Endothelial cell of umbilical vein (primary cell): ENCODE data around the gene BRME1. TPM values are rescaled to one million over a fixed set of nuclear protein-coding genes. Genes with fewer than 3 reads are reported as not detected.

Experiments used
- BruUV-seq: library from RNA; stranded (reverse); fragments of 400-500 nt; replicated peaks from 2 replicates; lab custom pipeline; 2021; lab: Mats Ljungman, UMichigan
- CTCF ChIA-PET: fragments of 300-600, 350-600 bp; sonication (Branson Sonifier 250); formaldehyde crosslinking; loops from one replicate; lab custom pipeline; 2021; ENCODE audit warnings: antibody characterized with exemption, inconsistent platforms; lab: Charles Lee
- POLR2A ChIA-PET: fragments of 300-600, 350-600 bp; sonication (Branson Sonifier 250); formaldehyde crosslinking; loops from one replicate; lab custom pipeline; 2021; ENCODE audit warnings: antibody characterized with exemption, inconsistent platforms; lab: Charles Lee
- DNase-seq: peaks from one replicate; pipeline ENCODE4 v3.0.0-alpha.2; 2011; ENCODE audit warnings: low read depth, low spot score
- FAIRE-seq: peaks from 2 replicates; lab custom pipeline; 2011; peaks lifted over from hg19 to GRCh38; lab: Jason Lieb, UNC
- H2AFZ ChIP-seq: 2 replicates; pipeline ENCODE4 v1.6.0; 2012; ENCODE audit warnings: low read depth, low read length, control low read depth, inconsistent platforms
- H3K27ac ChIP-seq: 2 replicates; pipeline ENCODE4 v1.5.1; 2011; ENCODE audit warnings: low read depth, mild to moderate bottlenecking, control low read depth, low read length, moderate library complexity; ENCODE audit not compliant: insufficient read depth
- H3K27me3 ChIP-seq, 2 experiments: 2 replicates each; pipeline versions ENCODE4 v1.6.0 to v1.6.1; 2011; ENCODE audit warnings: low read length in 2 of 2, mixed read lengths in 1 of 2; ENCODE audit not compliant: control insufficient read depth in 2 of 2, insufficient read depth in 2 of 2
- H3K36me3 ChIP-seq, 2 experiments: 2 replicates in 1 of 2; 3 replicates in 1 of 2; pipeline ENCODE4 v1.5.1; 2011; ENCODE audit warnings: low read length in 2 of 2, mild to moderate bottlenecking in 1 of 2, moderate library complexity in 1 of 2; ENCODE audit not compliant: control insufficient read depth in 2 of 2, insufficient read depth in 2 of 2; ENCODE audit errors: extremely low read depth in 1 of 2
- H3K4me1 ChIP-seq: 3 replicates; pipeline ENCODE4 v1.5.1; 2011; ENCODE audit warnings: mild to moderate bottlenecking, low read length; ENCODE audit not compliant: control insufficient read depth, insufficient read depth; ENCODE audit errors: extremely low read depth
- H3K4me2 ChIP-seq: 2 replicates; pipeline ENCODE4 v1.6.1; 2011; ENCODE audit warnings: low read length, control low read depth, mixed read lengths; ENCODE audit not compliant: insufficient read depth
- H3K4me3 ChIP-seq, 3 experiments: fragments of 200-600 bp in 1 of 3; sonication (generic), shearing (Covaris generic) in 1 of 3; replicated peaks in 1 of 3; 2 replicates each; pipeline ENCODE4 v1.5.1; 2011 to 2016; ENCODE audit warnings: control low read depth in 3 of 3, low read length in 3 of 3, mild to moderate bottlenecking in 2 of 3, inconsistent platforms in 1 of 3, low read depth in 1 of 3, moderate library complexity in 1 of 3; ENCODE audit not compliant: insufficient read depth in 1 of 3
- H3K79me2 ChIP-seq: 2 replicates; pipeline ENCODE4 v1.6.0; 2012; ENCODE audit warnings: low read length, inconsistent platforms; ENCODE audit not compliant: control insufficient read depth, insufficient read depth
- H3K9ac ChIP-seq: replicated peaks from 2 replicates; pipeline ENCODE3; 2011; ENCODE audit warnings: low read length, control low read depth; ENCODE audit not compliant: insufficient read depth; ENCODE audit errors: extremely low read depth
- H3K9me1 ChIP-seq: replicated peaks from 3 replicates; pipeline ENCODE4 v1.6.0; 2011; ENCODE audit warnings: mild to moderate bottlenecking, low read length; ENCODE audit not compliant: control insufficient read depth, insufficient read depth; ENCODE audit errors: extremely low read depth
- H3K9me3 ChIP-seq: replicated peaks from 2 replicates; pipeline ENCODE4 v1.5.1; 2012; ENCODE audit warnings: low read length, inconsistent platforms; ENCODE audit not compliant: control insufficient read depth, insufficient read depth
- H4K20me1 ChIP-seq: replicated peaks from 2 replicates; pipeline ENCODE3; 2011; ENCODE audit warnings: mild to moderate bottlenecking, low read length; ENCODE audit not compliant: control insufficient read depth, insufficient read depth; ENCODE audit errors: extremely low read depth
- CTCF ChIP-seq, 2 donors: IDR thresholded peaks; 1 replicate in 1 of 2; 2 replicates in 1 of 2; pipeline ENCODE4 v1.5.1; 2011; ENCODE audit warnings: low read length in 2 of 2, mild to moderate bottlenecking in 2 of 2, moderate library complexity in 2 of 2, control low read depth in 1 of 2, inconsistent platforms in 1 of 2, low read depth in 1 of 2; ENCODE audit not compliant: insufficient read depth in 1 of 2; ENCODE audit errors: extremely low read depth in 1 of 2
- EZH2 ChIP-seq: IDR thresholded peaks from 2 replicates; pipeline ENCODE4 v1.6.1; 2012; ENCODE audit warnings: borderline replicate concordance, low read depth, mild to moderate bottlenecking, moderate library complexity, low read length, inconsistent platforms; ENCODE audit not compliant: severe bottlenecking
- FOS ChIP-seq: IDR thresholded peaks from 2 replicates; pipeline ENCODE4 v1.6.1; 2011; ENCODE audit warnings: mild to moderate bottlenecking, low read length, moderate library complexity, borderline replicate concordance; ENCODE audit not compliant: insufficient read depth
- GATA2 ChIP-seq: IDR thresholded peaks from 2 replicates; pipeline ENCODE4 v1.7.0; 2011; ENCODE audit warnings: low read depth, mild to moderate bottlenecking, moderate library complexity, mixed read lengths, low read length; ENCODE audit not compliant: insufficient read length, insufficient read depth
- JUN ChIP-seq: IDR thresholded peaks from 2 replicates; pipeline ENCODE4 v1.6.1; 2011; ENCODE audit warnings: borderline replicate concordance, low read depth; ENCODE audit not compliant: insufficient read length, insufficient read depth
- MAX ChIP-seq: IDR thresholded peaks from 2 replicates; pipeline ENCODE4 v1.6.1; 2011; ENCODE audit not compliant: insufficient read depth, insufficient read length
- MYC ChIP-seq: IDR thresholded peaks from one replicate; pipeline ENCODE4 v1.6.1; 2011; ENCODE audit warnings: mild to moderate bottlenecking, low read depth, low read length
- POLR2A ChIP-seq: IDR thresholded peaks from 2 replicates; pipeline ENCODE4 v1.6.1; 2012; ENCODE audit warnings: low read depth, mild to moderate bottlenecking, control low read depth, low read length
- POLR2AphosphoS5 ChIP-seq: IDR thresholded peaks from 2 replicates; pipeline ENCODE4 v1.6.1; 2012; ENCODE audit warnings: low read depth, mild to moderate bottlenecking, control low read depth, low read length, moderate library complexity; ENCODE audit not compliant: insufficient read depth
- dilution Hi-C: fragments of 300-500 bp; cut with MboI; formaldehyde crosslinking; loops from one replicate; pipeline ENCODE4 v1.15.0; 2019; ENCODE audit warnings: low sequenced_read_pairs; ENCODE audit not compliant: extremely low pct_ligation_motif_present
- intact Hi-C: fragments of 100-400 bp; cut with micrococcal nuclease; formaldehyde crosslinking; loops from one replicate; pipeline ENCODE4 v1.10.0; 2022
- polyA plus RNA-seq, 4 experiments: library from polyadenylated mRNA; depleted of rRNA in 3 of 4; stranded (reverse) in 3 of 4; unstranded in 1 of 4; fragments of >200 nt; gene quantifications; 2 replicates each; pipeline versions ENCODE4 v1.2.1 to v1.2.3, GENCODE V29; 2011 to 2012; ENCODE audit warnings: missing spikeins in 1 of 4
- total RNA-seq: library from RNA; stranded (reverse); gene quantifications from 2 replicates; pipeline ENCODE4 v1.2.3, GENCODE V29; 2021

Gene BRME1
- total and polyA plus RNA-seq, 2 donors (not counting 3 experiments of a cell fraction or from before 2014, with no cell fraction given): 0.69 to 2.5 TPM

- Histone ChIP-seq H3K9me3 (no peaks in the 10 kb centered on the region), H3K9me1 (no peaks in the 10 kb centered on the region), H3K9ac (peak overlapping the region; percentile 97), H3K4me3 (peak overlapping the region; percentile 38 to 82 (median 79)), H3K79me2 (peaks cover 67% of the 10 kb centered on the region), H4K20me1 (no peaks in the 10 kb centered on the region), H2AFZ (no peak overlapping the region), H3K27ac (peak overlapping the region; percentile 94), H3K4me2 (peak overlapping the region; percentile 58), H3K4me1 (peaks cover 38% of the 10 kb centered on the region), H3K36me3 (peaks cover 3 to 8% of the 10 kb centered on the region in 2 experiments), H3K27me3 (no peaks in the 10 kb centered on the region)
- DNase-seq (peak; percentile 47), FAIRE-seq (peak; percentile 65)
- CTCF ChIA-PET: interaction anchor here (0.5 to 4.3 kb wide), 4 partner anchors 7 to 53 kb away, joined by 3 to 58 read pairs (median 3); no protein-coding TSS in a partner anchor
- BruUV-seq: TSS peak; percentile 72
- intact Hi-C loops: no loop called here
- dilution Hi-C loops: no loop called here
- TF ChIP-seq FOS: peak; percentile 34
- TF ChIP-seq POLR2AphosphoS5: peak; percentile 12
- peak; percentile 0 for TF ChIP-seq POLR2A
- TF ChIP-seq JUN: no peak
- POLR2A ChIA-PET: interaction anchor here (0.6 to 3.2 kb wide), 8 partner anchors 11 to 229 kb away, joined by 3 to 25 read pairs (median 5); no protein-coding TSS in a partner anchor
Observed at GRCh38 chr19:13840305-13841085, 65.4 kb downstream of the BRME1 start.

- no peaks in the 10 kb centered on the region for H4K20me1 ChIP-seq
- CTCF ChIA-PET: interaction anchor here (0.5 to 4.3 kb wide), 4 partner anchors 7 to 52 kb away, joined by 3 to 58 read pairs (median 3); no protein-coding TSS in a partner anchor
- peaks cover 3 to 8% of the 10 kb centered on the region in 2 experiments for H3K36me3 ChIP-seq
- peak; percentile 68 for FAIRE-seq
- BruUV-seq: no TSS peak
- dilution Hi-C loops: no loop called here
- TF ChIP-seq POLR2A (peak; percentile 58), POLR2AphosphoS5 (peak; percentile 63), MAX (no peak), JUN (peak; percentile 40), CTCF (IDR thresholded peaks at IDR 0.05; ENCODE audit: extremely low read depth in 1 of 2, insufficient read depth in 1 of 2, low read depth in 1 of 2, low read length in 2 of 2) (no peak), EZH2 (no peak), MYC (no peak), GATA2 (no peak), FOS (peak; percentile 73)
- peak overlapping the region; percentile 58 for H3K4me2 ChIP-seq
- peaks cover 39% of the 10 kb centered on the region for H3K4me1 ChIP-seq
- H3K4me3 ChIP-seq: peak overlapping the region; percentile 15 to 82 (median 79)
- H2AFZ ChIP-seq: no peak overlapping the region
- no peak for DNase-seq
- POLR2A ChIA-PET: interaction anchor here (0.6 to 3.2 kb wide), 8 partner anchors 11 to 230 kb away, joined by 3 to 25 read pairs (median 4); partner anchors contain the start of gene ZSWIM4
- H3K9ac ChIP-seq: peak overlapping the region; percentile 97
- intact Hi-C loops: loop anchor here (1.0 to 2.0 kb wide), 6 partner anchors 7 to 743 kb away; no protein-coding TSS in a partner anchor
- H3K27ac ChIP-seq: peak overlapping the region; percentile 94
- no peaks in the 10 kb centered on the region for H3K27me3 ChIP-seq
- no peaks in the 10 kb centered on the region for H3K9me1 ChIP-seq
- no peaks in the 10 kb centered on the region for H3K9me3 ChIP-seq
- H3K79me2 ChIP-seq: peaks cover 67% of the 10 kb centered on the region
Observed at GRCh38 chr19:13839938-13840304, 66.0 kb downstream of the BRME1 start.
